Measurements from ENCODE around the gene CNTN6.

Gene CNTN6

DNA sequence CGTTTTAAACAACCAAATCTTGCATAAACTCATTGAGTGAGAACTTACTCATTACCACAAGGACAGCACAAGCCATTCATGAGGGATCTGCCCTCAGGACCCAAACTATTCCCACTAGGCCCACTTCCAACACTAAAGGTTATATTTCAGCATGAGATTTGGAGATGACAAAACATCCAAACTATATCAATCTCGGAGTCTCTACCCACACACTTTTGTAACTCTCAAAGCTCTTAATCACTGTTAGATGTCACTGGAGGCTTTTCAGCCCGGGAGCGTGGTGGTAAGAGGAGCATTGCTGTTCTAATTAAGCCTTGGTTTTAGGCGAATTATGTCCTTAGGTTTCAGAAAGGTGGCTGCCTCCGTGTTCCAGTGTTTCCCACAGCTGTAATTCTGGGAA, 86.3 kb downstream of the CNTN6 start:
- DNase-seq = no peak

DNA sequence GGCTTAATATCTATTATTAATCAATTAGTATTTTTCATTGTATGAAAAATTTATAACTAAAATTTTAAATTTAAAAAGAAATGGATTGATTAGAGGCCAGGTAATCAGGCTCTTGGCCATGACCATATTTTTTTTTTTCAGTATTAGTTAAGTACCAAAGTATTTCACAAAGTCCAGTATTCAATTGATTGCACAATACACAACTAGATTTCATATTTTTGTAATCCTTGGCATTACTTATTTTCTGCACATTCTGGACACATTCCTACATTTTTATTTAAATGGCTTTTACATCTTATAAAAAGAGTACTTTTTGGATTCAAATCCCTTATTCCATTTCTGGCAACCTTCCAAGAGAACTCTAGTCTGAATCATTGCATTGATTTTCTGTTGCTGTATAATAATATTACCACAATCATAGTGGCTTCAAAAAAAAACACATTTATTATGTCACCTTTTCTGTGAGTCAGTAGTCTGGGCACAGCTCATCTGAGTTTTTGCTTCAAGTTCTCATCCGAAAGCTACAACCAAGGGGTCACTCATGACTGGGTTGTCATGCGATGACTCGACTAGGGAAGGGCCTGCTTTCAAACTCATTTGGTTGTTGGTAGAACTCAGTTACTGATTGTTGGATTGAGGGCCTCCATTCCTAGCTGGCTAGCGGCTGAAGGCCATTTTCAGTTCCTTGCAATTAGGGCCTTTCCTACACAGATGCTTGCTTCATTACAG, 90.7 kb downstream of the CNTN6 start:
- DNase-seq = no peak

DNA sequence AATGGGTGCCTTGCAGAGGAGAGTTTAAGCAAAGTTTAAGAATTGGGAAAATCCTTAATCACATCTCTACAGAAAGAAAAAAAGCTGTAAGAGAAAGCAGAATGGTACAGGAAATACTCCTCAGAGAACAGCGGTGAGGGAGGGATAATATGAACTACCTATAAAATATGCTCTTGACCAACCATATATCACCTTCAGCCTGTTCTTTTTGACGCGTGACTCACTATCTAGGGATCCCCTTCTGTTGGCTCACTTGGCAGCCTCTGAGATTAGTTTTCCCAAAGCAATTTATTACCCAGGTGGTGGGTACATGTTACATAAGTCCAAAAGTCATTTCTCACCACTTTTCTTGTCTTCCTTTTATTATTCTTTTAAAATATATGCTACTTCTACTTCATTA, 97.7 kb downstream of the CNTN6 start:
- no peak for DNase-seq

DNA sequence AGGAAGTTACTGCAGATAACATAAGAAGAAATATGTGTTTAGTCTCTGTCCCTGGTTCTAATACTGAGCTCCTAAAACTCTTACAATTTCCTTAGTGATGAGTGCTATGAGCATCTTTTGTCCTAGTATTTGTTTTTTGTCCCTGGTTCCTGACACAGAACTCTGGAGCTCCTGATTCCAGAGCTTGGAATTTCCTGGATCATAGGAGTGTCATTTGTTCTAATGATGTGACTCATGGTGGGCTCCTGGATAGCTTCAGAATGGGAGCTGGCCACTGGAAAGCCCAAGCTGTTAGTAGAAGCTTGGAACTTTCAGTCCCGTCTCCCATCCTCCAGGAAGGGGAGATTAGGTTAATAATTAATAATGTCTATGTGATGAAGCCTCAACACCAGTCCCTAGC, 98.2 kb downstream of the CNTN6 start:
- DNase-seq = no peak

DNA sequence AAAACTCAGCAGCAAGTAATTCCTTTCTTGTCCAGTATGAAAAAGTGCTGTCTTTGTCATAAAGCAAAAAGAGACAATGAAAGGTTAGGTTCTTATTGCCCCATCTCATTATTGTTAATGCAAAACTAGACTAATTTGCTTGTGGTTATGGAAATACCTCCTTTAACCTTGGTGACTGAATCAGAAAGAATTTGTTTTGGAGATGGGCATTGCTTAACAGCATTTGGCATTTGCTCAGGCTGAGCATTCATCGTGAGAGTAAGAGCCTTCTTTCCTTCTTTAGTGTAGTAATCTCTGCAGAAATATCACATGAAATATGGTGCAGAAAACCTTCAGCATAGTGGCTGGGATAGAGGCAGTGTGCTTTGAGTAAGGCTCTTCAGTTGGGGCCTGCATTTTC, 103.1 kb downstream of the CNTN6 start:
- DNase-seq = no peak

DNA sequence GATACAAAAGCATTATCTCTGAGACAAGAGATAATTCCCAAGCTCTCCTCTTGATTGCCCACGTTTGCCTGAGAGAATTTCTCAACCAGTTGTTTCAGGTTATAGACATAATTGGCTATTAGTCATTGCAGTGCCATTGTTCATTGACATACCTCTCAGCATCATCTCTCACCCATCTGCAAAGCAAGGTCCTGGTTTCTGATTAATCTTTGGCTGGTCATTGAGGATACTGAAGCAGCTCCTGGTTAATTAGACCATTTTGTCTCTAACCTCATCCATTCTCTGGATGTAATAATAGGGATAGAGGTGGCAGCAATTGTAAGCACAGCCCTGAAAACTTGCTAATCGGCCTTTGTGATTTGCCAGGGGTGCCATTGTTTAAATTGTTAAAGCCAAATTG, 104.2 kb downstream of the CNTN6 start:
- DNase-seq = no peak

DNA sequence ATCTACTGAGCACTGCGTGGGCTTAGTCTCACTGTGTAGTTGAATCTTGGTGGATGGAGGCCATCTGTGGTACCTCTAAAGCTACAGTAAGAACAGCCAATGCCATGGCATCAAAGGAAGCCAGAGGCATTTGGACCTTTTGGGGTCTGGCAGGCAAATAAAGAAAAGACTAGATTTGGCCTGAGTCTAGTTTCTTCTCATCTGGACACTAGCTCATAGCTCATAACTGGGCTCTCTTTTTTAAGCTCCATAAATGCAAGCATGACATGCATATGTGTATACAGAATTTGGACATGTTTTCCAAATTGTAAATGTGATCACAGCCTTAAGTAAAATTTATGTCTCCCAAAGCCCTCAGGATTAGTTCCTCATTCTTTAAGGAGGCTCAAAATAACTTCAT, 107.5 kb downstream of the CNTN6 start:
- no peak for DNase-seq

DNA sequence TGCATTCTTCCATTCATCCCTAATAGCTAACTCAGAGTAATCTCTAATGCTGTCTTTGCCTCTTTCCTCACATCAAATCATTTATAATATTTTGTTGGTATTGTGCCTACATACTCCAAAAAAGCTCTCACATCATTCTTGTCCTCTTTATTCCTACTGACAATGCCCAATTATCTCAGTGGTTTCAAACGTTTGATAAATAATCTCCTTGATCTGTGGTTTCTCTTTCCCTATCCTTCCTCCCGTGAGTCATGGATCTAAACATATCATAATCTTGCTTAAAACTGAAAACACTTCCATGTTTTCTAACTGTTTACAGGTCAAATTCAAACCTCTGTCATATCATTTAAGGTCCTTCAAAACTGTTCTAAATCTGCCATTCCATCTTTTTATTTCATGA, 115.1 kb downstream of the CNTN6 start:
- no peak for DNase-seq

DNA sequence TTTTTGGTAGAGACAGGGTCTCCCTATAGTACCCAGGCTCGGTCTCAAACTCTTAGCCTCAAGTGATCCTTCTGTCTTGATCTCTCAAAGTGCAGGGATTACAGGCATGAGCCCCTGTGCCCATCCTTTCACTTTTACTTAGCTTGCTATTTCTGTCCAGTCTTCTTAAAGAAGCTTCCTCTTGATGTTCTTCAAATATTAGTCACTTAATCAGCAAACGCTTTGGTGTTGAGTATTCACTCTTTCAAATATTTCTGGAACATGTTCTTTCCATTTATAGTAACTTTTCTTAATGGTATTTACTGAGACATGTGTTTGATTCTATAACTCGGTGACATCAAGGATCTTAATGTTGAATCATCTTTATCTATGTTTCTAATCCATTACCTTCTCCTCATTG, 122.1 kb downstream of the CNTN6 start:
- DNase-seq = no peak

DNA sequence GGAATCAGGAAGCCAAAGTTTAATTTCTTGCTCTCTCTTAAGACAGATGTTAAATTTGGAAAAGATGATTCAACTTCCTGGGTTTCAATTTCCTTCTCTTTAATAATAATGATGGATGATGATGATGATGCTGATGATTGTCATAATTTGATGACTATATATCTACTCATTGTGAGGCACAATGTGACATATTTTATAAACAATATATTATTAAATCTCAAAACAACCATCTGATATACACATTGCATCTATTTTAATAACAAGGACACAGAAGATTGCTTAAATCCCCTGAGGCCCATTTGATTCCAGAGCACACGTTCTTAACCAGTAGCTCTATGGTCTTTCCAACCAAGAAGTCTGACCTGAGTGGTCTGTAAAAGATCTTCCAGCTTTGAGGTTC, 124.0 kb downstream of the CNTN6 start:
- DNase-seq = no peak

DNA sequence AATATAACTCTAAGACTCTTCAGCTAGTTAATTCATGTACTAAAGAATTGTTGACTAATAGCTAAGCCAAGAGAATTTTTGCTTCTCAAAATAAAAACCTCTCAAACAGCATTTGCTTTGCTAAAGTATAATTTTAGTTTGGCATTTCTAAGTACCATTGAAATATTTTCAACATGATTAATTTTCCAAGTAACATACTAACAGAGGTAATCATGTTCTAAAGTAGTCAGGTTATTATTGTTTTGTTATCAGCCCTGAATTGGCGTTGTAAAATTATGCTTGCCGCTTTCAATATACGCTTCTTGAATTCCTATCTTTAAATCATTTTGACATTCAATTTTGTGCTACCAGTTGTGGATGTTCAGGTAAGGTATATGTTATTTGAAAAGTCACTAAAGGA, 134.3 kb downstream of the CNTN6 start:
- DNase-seq = no peak

DNA sequence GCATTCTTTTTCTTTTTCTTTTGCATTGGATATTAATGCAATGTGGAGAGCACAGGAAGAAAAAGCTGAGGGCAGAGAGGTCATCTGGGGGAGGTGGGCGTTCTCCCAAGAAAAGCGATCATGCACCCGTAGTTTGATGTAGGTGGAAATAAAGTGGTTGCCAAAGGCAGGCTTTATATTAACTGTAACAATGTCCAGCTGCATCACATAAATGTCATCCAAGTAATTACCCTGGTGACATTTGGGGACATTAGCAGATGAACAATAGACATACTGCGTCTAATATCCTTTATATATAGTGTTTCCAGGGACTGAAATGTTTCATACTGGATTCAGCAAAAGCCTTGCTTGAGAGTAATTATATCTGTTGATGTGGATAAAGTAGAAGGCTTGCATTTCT, 135.5 kb downstream of the CNTN6 start:
- DNase-seq = no peak

DNA sequence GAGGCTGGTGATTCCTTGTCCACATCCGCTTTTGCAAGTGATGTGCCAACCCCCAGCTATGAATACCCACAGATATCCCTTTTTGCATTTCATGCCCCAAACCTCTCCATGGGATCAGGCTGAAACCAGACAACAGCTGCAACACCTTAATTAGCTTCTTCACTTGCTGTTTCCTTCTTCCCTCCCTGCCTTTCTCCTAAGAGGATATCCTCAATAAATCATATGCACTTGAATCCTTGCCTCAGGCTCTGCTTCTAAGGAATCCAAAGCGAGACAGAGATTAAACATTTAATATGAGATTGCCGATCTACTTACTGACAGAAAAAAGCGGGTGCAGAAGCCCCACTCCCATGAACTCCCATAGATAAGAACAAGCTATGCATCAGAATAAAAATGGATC, 138.1 kb downstream of the CNTN6 start:
- DNase-seq = no peak

DNA sequence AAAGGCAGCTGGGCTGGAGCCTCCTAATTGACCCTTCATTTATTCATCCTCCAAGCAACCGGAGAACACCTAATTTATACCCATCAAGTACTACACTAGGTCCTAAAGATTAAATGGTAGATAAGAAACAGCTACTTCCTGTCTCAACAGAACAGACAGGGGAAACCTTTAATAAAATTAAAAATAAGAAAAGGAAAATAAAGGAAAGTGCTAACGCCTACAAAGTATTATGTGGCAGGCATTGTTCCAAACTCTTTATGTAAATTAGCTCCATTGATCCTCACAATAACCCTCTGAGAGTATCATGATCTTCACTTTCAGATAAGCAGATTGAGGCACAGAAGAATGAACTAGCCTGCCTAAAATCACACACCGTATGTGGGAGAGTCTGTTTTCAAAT, 139.5 kb downstream of the CNTN6 start:
- no peak for DNase-seq

DNA sequence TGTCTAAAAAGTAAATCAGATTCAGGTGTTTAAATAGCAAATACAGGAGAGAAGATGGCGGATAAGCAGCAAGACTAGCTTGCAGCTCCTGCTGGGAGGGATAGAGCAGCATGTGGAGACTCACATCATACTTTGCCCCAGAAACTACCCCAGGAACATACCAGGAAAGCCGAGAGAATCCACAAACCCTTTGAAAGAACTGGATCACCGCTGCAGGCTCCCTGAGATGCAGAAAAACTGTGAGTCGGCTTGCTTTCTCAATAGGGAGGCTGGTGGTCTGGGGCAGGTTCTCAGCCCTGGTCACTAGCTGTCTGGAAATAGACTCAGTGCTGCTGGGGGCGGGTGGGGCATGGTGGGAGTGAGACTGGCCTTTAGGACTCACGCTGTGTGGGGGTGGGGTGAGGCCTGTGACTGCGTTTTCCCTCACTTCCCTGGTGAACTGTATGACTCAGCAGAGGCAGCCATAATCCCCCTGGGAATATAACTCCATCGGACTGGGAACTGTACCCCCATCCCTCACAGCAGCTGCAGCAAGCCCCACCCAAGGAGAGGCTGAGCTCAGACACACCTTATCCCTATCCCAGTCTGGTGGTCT, 142.8 kb downstream of the CNTN6 start:
- no peak for DNase-seq

DNA sequence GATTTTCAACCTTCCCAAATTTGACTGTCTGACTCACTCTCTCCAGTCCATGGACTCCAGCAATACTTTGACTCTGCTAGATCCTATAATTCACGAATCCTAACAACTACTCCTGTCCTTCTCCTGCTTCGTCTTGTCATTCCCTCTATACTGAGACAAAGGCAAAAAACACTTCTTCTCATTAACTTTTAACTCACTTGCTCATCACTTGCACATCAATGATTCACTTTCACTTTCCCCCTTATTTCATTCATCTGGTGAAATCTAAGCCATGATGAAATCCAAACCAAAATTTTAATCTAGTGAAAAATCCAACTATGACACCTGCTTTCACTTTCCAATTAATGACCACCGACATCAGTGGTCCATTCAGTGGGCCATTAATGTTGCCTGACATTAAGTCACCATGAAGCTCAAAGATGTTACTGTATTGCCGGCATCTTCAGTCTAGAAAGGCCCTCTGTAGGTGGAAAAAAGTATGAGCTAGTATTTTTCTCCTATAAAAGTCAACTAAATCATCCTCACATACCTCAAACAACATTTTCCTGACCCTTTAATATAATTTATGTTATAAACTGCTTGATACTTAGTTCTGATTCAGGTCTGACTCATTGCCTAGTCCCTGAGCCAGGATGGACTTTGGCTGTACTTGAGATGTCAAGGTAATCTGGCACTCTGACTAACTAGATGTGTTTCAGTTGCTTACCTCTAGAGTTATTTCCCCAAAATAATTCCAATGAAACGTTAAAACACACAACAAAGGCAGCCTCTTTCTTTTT, 158.6 kb downstream of the CNTN6 start:
- DNase-seq = no peak

DNA sequence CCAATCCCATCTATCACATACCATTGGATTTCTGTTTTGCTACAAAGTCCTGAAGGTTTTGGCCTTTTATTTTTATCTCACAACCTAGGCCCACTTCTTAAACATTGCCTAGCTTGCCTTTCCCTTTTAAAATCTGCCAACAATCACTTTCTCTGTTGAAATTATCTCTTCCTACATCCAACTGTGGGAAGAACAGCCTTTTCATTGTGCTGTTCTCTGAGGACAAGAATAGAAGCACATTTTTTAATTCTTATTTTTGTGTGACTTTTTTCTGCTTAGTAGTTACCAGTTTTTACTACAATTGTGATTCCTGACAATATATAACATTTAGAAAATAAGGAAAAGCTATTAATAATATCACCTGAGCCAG, 159.2 kb downstream of the CNTN6 start:
- DNase-seq = no peak

DNA sequence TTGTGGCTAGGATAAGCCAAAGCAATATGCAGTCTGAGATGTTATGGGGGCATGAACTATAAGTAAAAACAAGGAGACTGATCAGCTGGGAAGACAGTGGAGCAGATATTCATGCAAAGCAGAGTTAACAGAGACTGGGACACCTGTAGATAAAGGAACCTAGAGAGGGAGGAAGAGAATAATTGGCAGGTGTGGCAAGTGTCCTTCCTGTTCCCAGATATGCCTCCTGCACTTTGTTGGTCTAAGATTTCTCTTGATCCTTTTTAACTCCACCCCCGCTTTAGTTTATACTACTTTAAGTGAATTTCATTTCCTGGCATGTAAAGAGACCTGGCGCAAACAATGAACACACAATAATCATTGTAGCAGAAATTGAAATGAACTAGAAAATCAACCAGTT, 169.4 kb downstream of the CNTN6 start:
- DNase-seq = no peak

DNA sequence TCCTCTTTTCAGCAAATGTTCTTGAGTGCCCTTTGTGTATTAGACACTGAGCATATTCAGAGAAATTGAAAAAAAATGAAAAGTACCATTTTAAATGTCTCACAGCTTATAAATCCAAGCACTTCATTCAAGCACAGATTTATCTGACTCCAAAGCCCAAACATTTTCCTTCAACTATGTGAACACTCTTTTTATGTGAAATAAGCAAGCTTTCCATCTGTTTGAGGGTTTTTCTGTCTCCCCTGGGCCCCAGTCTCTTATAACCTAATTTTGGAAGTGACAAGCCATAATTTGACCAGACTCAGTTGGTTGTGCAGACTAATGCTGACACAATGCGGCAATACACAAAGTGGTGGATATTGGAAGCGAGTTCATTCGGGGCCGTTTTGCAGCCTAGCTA, 170.3 kb downstream of the CNTN6 start:
- DNase-seq = no peak

DNA sequence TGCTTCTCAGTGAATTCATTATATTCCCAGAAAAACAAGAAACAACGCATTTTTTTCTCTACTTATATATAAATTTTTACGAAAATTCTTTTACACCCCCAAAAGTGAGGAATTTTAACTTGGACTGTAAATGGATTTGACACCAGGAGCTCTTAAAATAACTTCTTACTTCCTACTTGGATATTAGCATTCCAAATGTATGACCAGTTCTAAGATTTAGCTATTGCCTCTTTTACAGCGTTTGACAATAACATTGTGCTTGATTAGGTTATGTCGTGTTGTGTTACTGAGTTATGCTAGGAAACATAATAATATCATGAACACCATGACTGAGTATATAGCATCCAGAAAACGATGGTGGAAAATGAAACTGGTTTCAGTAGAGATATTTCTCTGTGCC, 177.0 kb downstream of the CNTN6 start:
- no peak for DNase-seq

DNA sequence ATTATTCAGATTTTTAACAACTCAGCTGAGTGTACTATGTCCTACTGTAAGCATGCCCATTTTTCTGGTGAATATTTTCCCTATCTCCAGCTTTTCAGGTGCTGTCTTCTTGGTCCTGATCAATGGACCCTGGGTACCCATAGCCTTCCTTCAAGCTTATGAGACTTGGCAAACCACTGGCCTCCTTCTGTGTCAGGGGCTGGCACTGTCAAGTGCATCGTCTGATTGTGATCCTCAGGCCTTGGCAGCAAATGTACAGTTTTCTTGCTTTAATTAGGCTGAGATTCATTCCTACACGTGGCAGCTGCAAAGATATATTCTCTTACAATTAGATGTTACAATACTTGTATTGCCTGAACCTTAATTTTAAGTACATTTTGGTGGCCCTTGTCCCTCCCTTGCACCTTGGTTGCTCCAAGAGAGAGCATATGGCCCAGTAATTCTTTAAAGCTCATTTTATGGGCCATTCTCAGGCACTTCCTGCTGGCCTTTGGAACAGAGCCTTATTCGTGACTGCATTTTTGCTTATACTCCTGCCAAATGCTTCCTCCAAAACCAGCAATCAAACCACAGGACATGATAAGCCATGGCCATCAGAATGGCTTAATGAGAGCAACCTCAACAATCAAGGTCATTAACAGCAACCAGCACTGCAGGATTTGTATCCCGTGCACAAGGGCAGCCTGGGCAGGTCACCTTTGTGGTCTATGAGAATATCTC, 179.9 kb downstream of the CNTN6 start:
- DNase-seq = no peak

DNA sequence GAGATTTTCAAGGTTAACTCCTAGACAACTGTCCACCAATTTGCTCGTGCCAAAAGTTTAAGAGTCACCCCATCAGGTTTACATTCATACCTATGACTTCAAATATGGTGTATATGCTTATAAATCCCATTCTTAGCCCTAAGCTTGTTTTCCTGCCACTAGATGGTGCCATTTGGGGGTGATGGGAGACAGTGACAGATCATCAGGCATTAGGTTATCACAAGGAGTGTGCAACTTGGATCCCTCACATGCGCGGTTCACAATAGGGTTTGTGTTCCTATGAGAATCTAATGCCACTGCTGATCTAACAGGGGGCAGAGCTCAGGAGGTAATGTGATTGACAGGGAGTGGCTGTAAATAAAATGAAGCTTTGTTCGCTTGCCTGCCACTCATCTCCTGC, 182.7 kb downstream of the CNTN6 start:
- DNase-seq = no peak

DNA sequence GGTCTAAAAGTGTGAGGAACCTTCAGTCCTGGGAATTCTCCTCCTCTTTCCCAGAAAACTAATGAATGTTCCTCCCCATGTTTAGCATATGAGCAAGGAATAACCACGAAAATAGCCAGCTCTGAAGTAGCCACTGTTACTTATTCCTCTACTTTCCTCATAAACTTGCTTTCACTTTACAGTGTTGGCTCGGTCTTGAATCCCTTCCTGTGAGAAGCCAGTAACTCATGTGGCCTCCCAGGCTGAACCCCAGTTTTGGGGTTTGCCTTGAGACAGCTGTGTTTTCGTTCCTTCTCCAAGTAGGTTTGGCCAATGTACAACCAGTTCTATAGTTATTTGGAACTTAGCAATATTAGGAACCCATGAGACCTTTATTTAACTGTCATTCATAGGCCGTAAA, 195.0 kb downstream of the CNTN6 start:
- no peak for DNase-seq
